HFF-Myc (cell line): ENCODE data around the gene IFITM10.

Experiments used
- DNase-seq: peaks from one replicate; pipeline ENCODE4 v3.0.0-alpha.2; 2011; ENCODE audit warnings: low read depth; ENCODE audit errors: extremely low read depth
- H3K4me3 ChIP-seq: replicated peaks from 2 replicates; pipeline ENCODE4 v1.5.1; 2011; ENCODE audit warnings: low read depth, mild to moderate bottlenecking, control low read depth, low read length
- CTCF ChIP-seq: IDR thresholded peaks from 2 replicates; pipeline ENCODE4 v1.5.1; 2012; ENCODE audit warnings: mild to moderate bottlenecking, low read depth, low read length, control low read depth; ENCODE audit errors: missing control alignments

Gene IFITM10

GRCh38 chr11:1734641-1735081 lies 15.7 kb downstream of the IFITM10 start:
- no peak for DNase-seq
- no peak for TF ChIP-seq CTCF

GRCh38 chr11:1733716-1734640 lies 16.4 kb downstream of the IFITM10 start:
- no peak for TF ChIP-seq CTCF
- no peak for DNase-seq
- no peak overlapping the region for H3K4me3 ChIP-seq

More at GRCh38 chr11:1734641-1735081, 15.7 kb downstream of the IFITM10 start:
- H3K4me3 ChIP-seq = no peak overlapping the region

- no peak for TF ChIP-seq CTCF
- no peak for DNase-seq
- H3K4me3 ChIP-seq = no peak overlapping the region
Observed at GRCh38 chr11:1733009-1733715, 17.2 kb downstream of the IFITM10 start.

GRCh38 chr11:1732418-1733008 lies 17.9 kb downstream of the IFITM10 start:
- DNase-seq = no peak
- no peak for TF ChIP-seq CTCF

GRCh38 chr11:1731451-1732059 lies 18.8 kb downstream of the IFITM10 start:
- H3K4me3 ChIP-seq = no peak overlapping the region
- no peak for TF ChIP-seq CTCF
- DNase-seq = no peak

More at GRCh38 chr11:1732418-1733008, 17.9 kb downstream of the IFITM10 start:
- H3K4me3 ChIP-seq = no peak overlapping the region

- no peak for TF ChIP-seq CTCF
- no peak overlapping the region for H3K4me3 ChIP-seq
- no peak for DNase-seq
Observed at GRCh38 chr11:1730059-1730629, 20.3 kb downstream of the IFITM10 start.
